ENCODE results near the gene FAAP20.
A peak's percentile ranks its signal among the peaks of the same experiment; 100 is the strongest.

The FAAP20 gene

DNA sequence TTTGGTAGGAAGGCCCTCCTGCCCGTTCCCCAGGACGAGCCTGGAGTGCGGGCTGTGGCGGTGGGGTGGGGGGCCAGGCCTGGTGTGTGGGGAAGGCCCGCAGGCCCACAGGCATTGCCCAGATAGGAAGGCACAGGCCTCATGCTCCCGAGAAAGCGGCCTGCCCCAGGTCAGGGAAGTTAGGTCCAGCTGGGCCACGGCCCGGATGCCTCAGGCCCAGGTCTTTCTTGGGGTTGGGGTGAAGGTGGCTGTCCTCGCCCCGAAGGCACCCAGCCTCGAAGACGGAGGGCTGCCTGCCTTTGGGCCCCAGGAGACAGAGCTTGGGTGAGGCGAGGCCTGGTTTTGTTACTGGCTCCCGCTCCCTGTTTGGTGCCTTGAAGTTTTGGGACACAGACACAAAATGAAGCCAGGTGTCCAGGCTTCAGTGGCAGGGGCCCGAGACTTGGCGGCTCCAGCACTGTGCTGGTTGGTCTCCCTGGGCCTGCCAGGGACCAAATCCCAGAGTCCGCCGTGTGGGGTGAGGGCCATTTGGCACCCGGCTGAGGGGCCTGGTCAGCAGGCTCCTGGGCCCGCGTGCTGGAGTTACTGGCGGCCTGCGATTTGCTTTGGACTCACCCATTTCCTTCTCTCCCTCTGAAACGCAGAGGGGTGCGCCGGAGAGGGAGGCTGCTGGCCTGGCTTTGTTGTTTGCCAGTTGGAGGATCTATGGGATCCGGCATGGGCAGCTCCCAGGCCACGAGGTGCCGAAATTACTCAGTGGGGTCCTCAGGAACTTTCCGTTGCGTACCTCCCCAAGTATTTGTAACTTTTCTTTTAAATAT lies 35.5 kb upstream of the FAAP20 start:
- DNase-seq (ENCODE audit: low read depth in 2 of 2), result no peak

DNA sequence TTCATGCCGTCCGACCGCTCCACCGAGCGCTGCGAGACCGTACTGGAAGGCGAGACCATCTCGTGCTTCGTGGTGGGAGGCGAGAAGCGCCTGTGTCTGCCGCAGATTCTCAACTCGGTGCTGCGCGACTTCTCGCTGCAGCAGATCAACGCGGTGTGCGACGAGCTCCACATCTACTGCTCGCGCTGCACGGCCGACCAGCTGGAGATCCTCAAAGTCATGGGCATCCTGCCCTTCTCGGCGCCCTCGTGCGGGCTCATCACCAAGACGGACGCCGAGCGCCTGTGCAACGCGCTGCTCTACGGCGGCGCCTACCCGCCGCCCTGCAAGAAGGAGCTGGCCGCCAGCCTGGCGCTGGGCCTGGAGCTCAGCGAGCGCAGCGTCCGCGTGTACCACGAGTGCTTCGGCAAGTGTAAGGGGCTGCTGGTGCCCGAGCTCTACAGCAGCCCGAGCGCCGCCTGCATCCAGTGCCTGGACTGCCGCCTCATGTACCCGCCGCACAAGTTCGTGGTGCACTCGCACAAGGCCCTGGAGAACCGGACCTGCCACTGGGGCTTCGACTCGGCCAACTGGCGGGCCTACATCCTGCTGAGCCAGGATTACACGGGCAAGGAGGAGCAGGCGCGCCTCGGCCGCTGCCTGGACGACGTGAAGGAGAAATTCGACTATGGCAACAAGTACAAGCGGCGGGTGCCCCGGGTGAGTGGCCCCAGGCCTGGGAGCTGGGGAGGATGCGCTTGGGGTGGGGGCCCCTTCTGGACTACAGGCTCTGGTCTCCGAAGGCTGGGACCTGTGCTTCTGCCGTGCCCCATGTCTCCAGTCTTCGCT lies 34.7 kb upstream of the FAAP20 start:
- DNase-seq (ENCODE audit: low read depth in 2 of 2), result peak in 1 of 2 donors; percentile 54

DNA sequence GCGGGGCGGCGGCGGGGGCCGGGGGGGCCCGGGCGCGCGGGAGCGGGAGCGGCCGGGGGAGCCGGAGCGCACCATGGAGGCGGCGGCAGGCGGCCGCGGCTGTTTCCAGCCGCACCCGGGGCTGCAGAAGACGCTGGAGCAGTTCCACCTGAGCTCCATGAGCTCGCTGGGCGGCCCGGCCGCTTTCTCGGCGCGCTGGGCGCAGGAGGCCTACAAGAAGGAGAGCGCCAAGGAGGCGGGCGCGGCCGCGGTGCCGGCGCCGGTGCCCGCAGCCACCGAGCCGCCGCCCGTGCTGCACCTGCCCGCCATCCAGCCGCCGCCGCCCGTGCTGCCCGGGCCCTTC lies 34.1 kb upstream of the FAAP20 start:
- no peak for DNase-seq (ENCODE audit: low read depth in 2 of 2)

- no peak for DNase-seq (ENCODE audit: low read depth in 2 of 2)
Observed at GRCh38 chr1:2228157-2228594, 33.6 kb upstream of the FAAP20 start, which contains the start of gene SKI. TSS of gene SKI (plus strand) at chr1:2228319. CDS start at chr1:2228767, 448 bp downstream.

- peak; percentile 92 to 93 for DNase-seq (ENCODE audit: low read depth in 2 of 2)
Observed at GRCh38 chr1:2227346-2228156, 33.0 kb upstream of the FAAP20 start.

- no peak for DNase-seq (ENCODE audit: low read depth in 2 of 2)
Observed at GRCh38 chr1:2226525-2227345, 32.2 kb upstream of the FAAP20 start.

DNA sequence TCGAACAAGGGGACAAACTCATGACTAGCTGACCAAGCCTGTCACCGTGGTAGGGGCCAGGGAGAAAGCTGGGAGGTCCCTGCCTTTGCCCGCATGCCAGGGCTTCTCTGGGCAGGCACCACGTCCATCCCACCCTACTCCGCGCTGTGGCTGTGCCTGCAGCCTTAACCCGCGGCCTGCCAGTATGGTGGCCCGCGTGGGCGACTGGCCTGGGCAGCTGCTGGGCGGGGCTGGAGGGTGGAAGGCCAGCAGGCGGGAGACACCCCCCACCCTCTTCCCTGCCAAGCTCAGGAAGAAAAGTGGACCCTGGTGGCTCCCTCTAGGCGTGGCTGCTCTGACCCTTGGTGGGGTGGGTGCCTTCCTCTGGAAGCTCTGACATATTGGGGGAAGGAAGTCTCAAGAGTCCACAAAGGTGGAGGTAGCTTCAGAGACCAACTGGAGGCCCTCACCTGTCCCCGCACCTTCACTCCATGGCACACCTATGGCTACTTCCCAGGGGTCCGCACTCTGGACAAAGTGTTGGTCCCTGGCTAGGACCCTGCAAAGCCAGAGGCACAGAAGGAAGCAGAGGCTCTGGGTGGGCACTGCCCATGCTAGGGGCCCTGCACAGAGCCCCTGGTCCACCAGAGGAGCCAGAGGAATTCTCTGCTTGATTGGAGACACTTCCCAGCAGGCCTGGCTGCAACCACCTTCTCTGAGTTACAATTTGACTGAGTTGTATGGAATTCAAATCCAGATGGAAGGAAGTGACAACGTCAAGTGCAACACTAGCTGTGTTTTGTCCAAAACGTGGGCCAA lies 30.3 kb upstream of the FAAP20 start:
- DNase-seq (ENCODE audit: low read depth in 2 of 2), result no peak

DNA sequence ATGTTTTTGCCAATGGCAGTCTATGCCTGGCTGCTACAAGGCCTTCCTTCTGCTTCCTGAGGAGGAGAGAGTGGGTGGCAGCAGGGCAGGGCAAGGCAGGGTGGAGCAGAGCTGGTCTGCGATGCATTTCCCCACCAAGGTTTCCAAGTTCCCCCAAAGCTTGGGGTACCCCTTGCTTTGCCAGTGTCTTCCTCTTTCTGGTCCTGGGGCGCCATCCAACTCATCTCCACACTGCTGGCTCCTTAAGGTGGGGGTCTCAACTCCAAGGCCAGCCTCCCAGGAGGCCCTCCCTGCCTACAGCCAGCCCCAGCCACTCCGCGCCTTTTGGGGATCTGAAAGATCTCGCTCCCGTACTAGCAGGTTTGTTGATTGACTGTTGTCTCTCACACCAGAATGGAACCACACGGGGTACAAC lies 29.6 kb upstream of the FAAP20 start:
- DNase-seq (ENCODE audit: low read depth in 2 of 2), result no peak

DNA sequence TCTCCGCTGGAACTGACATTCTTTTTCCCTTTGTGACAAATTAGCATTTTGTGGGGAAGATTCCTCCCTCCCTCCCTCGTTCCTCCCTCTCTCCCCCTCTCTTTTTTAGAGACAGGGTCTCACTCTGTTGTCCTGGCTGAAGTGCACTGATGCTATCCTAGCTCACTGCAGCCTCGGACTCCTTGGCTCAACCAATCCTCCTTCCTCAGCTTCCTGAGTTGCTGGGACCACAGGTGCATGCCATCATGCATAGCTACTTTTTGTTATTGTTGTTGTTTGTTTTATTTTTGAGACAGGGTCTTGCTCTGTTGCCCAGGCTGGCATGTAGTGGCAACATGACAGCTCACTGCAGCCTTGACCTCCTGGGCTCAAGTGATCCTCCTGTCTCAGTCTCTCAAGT lies 26.7 kb upstream of the FAAP20 start:
- DNase-seq (ENCODE audit: low read depth in 2 of 2), result no peak

DNA sequence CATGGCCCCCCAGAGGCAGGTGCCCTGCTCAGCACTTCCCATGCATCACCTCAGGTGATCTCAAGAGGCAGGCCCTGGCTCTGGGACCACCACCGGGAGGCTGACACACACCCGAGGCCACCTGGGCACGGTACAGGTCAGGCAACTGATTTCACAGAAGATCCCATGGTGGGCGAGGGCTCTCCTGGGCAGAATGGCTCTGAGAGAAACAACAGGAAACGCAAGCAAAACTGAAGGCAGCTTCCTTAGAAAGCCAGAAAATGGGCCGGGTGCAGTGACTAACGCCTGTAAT lies 22.1 kb upstream of the FAAP20 start:
- no peak for DNase-seq (ENCODE audit: low read depth in 2 of 2)

DNA sequence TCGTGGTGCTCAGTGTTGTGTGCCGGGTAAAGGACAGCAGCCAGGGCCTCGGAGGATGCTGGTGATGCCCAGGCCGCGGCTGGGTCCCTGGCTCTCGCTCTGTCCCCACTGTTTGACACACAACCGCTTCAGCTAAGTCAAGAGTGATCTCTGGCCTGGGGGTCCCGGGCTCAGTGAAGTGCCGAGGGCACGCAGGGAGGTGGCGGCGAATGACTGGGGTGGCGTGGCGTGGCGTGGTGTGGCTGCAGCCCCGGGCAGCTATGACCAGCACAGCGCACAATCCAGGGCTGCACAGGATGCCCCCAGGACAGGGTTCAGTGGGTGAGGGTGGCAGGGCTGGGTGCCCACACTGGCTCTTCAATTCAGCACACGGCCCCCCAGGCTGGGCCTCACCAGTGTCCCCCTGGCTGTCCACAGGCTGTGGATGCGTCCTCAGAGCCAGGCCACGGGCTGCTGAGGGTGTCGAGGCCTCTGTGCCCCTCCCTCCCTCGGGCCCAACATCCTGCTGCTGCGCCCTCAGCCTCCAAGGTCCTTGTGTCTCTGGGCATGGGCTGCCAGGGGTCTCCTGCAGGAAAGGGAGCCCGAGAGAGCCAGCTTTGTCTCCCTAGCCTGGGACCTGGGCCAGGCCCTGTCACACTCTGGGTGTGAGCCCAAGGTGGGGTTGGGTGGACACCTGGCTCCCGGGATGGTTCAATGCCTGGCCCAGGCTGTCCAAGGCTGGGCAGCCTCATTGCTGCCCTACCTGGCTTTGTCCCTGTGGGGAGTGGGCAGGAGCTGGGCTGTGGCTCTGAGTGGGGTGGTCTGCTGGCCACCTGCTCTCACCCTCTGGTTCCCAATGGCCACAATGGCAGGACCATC lies 21.6 kb upstream of the FAAP20 start:
- DNase-seq (ENCODE audit: low read depth in 2 of 2), result no peak

DNA sequence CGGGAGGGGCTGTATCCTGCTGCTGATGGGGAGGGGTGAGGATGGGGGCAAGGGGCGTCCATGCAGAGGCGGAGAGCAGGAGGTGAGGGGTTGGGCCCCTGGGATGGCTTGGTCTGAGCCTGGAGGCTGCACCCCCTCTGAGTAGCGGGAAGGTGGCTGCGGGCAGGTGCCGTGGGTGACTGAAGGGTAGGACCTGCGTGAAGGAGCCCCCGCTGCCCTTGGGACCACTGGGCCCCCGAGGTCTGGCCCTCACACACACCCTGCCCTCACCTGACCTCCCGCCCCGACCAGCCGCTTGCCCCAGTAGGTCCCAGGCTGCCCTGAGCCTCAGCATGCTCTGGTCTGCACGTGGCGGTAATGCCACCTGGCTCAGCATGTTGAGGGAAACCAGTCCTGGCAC lies 20.8 kb upstream of the FAAP20 start:
- DNase-seq (ENCODE audit: low read depth in 2 of 2), result no peak

DNA sequence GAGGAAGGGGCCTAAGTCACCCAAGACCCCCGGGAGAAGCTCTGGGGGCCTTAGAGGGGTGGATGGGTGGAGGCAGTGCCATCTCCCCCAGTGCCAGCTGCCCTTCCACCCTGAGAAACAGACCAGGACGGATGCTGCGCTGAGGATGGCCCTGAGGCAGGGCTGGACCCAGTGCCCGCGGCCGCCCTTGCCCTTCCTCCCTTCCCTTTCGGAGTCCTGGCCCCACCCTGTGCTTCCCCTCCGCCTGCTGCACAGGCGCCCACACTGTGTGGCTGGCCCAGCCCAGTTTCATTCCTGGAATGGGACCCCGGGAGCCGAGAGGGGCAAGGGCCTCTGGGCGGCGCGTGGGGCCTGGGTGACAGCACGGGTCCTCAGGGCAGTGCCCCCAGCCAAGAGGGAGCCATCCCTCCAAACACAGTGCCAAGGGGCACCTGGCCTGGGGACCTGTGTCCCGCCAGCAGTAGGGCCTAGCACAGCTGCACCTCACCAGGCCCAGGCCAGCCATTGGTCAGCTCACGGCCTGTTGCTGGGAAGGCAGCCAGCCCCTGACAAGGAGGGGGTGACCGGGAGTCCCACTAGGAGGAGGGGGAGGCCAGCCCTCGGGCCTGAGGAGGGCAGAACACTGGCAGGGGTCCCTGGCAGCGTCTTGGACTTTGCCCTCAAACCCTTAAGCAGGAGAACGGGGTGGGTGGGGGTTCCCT lies 20.1 kb upstream of the FAAP20 start:
- DNase-seq (ENCODE audit: low read depth in 2 of 2), result no peak

DNA sequence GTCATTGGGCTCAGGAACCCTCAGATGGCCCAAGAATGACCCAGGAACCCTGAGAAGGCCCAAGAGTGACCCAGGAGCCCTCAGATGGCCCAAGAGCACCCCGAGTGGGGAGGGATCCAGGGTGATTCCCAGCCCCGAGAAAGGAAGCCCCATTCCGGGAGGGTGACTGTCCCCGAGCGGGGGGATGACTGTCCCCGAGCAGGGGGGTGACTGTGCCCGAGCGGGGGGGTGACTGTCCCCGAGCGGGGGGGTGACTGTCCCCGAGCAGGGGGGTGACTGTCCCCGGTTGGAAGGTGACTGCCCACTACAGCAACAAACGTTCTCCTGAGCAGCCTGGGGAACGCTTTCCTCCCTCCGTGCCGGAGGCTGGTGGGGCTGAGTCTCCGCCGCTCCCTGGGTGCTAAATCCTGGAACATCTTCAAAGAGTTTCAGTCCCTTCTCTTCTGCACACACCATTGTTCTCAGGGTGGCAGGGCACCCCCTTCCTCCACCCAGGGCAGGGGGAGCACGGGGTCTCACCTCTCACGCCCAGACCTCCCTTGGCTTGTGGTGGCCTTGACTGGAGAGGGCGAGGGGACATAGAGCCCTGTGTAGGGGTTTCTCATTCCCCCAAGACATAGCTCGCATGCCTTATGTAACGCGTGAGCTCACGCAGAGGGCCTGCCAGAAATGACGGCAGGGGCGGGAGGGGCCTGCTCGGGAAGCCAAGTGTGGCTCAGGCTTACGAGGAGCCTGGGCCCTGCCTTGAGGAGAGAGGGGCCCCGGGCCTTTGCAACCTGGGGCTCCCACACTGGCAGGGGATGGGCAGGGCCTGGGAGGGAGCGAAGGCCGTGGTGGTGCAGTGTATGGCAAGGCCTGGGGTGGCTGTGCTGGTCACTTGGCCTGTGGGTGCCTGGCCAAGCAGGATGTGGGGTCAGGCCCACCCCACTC lies 19.3 kb upstream of the FAAP20 start:
- DNase-seq (ENCODE audit: low read depth in 2 of 2), result no peak

GRCh38 chr1:2212532-2213491 lies 18.2 kb upstream of the FAAP20 start:
- DNase-seq (ENCODE audit: low read depth in 2 of 2), result no peak

GRCh38 chr1:2212274-2212531 lies 17.6 kb upstream of the FAAP20 start:
- DNase-seq (ENCODE audit: low read depth in 2 of 2), result no peak

DNA sequence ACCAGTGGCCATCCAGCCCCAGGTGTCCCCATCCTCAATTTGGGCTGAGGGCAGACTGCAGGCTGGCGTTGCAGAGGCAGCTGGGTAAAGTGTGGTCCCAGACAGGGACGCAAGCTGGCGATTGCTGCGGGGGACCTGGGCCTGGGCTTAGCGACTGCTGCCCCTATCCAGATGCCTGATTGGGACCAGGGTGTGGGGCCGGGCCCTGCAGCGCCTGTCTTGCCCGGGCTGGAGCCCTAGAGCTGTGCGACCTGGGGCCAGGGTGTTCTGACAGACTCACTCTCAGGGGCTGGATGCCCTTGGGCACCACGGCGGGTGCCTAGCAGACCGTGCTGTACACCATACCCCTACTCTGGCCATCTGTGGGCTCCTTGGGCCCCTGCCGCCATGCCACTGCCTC lies 16.2 kb upstream of the FAAP20 start:
- DNase-seq (ENCODE audit: low read depth in 2 of 2), result no peak
